HG03460 (cell line): ENCODE results near the gene STXBP6.

Experiments used
- ATAC-seq: cut with Tn5 transposase; IDR thresholded peaks from one replicate; pipeline ENCODE4 v1.9.1; 2021; ENCODE audit not compliant: unreplicated experiment

The STXBP6 gene

DNA sequence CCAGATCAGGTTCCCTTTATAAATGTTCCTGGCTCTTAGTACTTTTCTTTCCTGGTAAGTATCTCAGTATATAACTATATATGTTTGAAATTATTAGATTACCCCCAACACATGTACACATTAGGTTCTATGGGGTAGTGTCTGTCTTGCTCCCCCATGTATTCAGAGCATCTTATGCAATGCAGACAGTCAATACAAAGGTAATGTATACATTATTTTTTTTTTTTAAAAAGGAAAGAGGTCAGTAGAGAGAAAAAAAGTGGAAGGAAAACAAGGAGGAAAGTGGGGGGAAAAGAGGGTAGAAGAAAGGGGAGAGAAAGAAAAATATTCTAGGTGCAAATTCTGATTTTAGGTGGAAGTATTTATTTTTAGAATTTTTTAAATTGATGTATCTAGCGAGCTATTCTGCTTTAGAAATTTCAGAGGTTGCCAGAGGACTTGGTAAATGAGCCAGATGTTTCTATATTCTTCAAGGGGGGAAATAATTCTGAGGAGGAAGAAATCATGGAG lies 157.9 kb downstream of the STXBP6 start:
- no peak for ATAC-seq

DNA sequence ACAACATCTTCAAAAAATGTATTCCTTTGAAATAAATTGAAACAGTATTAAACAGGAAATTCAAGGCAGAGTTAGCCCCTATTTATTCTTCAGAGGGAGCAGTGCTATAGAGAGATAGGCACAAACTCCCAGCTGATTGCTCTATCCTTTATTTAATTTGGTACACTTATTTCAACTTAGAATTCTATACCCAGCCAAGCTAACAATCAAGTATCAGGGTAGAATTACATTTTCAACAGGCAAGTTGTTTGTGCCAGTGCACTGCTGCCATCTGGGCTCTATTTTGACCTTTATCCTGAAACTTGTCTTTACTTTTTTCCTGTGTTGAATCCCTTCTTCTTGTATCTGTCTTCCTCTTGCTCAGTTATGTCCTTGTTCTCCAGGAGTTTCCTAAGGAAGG lies 159.2 kb downstream of the STXBP6 start:
- no peak for ATAC-seq

DNA sequence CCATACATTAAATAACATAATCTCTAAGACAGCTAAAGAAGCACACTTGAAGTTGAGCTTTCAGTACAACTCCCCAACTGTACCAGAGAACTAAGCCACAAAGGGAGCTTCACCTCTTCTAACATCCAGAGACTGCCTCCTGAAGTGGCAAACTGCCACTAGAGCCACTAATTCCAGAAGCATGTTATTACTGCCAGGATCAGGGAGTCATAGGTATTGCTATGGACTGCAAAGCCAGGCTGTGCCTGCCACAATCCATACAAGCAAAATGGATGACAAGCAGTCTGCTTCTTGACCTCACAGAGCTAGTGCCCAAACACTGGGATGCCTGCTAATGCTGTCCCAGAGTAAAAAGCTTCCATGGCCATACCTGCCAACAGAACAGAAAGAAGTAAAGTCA lies 160.1 kb downstream of the STXBP6 start:
- ATAC-seq, result no peak

DNA sequence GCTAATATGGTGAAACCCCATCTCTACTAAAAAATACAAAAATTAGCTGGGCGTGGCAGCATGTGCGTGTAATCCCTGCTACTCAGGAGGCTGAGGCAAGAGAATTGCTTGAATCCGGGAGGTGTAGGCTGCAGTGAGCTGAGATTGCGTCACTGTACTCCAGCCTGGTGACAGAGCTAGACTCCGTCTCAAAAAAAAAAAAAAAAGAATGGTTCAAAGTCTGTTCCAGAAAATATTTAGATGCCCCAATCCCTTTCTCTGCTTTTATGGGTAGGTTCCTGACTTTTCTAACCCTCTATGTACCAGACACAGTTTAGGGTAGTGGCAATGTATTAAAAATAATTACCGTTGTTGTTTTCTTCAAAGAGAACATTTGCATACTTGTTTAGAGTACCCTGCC lies 161.4 kb downstream of the STXBP6 start:
- ATAC-seq, result no peak

DNA sequence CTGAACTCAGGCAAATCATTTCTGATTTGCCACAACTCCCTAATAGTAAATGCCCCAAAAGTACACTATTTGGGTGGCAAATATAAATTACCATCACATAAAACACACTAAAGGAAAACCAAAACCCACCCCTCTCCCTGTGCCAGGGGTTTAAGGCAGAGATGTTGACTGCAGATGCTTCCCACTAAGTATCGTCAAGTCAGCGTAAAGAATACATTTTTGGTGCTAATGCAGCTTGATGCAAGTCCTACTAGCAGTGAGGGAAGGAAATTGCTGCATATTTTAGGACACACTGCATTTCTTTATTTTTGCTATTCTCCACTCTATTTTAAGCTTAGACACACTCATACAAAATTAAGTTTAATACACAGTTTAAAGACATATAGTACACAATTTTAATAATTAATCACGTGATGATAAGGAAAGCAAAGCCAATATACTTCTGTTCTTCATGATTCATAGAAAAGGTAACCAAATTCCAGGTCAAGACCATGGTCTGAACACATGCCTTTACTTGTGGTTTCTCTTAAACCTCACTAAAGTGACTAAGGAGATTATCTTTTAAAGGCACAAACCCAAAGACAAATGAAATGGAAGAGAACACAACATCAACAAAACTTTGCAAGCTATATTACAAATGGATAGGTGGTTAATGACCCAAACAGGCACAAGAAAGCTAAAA lies 162.2 kb downstream of the STXBP6 start:
- ATAC-seq, result no peak

DNA sequence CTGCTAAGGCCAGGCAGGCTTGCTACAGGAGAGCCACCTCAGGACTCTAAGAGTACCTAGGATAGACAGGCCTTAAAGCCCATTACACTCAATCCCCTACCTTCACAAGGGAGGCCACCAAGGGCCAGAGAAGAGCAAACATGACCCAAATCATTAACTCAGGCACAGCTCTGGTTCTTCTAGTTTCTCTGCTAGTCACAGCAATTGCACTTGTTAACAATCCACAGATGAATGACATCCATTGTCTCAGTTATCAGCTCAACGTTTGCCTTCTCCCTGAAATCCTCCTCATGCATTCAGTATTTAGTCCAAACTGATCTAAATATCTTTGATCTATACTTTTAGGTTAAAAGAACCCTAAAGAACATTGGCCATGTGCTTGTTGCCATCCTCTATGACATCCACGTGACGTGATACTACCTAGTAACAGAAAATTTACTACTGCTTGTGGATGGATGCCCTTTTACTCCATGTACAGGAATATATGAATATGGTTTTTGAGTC lies 164.5 kb downstream of the STXBP6 start:
- ATAC-seq, result no peak

DNA sequence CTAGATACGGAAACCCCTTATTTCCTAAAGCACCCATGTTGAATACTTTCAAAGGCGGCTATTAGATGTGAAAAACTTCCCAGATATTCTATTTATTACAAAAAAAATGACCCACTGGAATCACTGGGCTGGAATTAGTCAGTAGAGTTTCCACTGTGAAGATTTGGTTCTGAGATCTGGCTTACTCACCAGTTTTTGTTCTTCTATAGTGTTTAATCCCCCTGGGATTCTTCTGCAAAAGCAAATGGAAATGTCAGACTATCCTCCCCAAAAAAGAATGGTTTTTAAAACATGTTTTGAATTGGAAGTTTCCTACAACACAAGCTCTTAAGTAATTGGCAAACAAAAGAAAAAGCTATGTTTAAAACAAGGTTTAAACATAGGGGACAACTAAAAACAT lies 166.4 kb downstream of the STXBP6 start:
- ATAC-seq, result no peak

DNA sequence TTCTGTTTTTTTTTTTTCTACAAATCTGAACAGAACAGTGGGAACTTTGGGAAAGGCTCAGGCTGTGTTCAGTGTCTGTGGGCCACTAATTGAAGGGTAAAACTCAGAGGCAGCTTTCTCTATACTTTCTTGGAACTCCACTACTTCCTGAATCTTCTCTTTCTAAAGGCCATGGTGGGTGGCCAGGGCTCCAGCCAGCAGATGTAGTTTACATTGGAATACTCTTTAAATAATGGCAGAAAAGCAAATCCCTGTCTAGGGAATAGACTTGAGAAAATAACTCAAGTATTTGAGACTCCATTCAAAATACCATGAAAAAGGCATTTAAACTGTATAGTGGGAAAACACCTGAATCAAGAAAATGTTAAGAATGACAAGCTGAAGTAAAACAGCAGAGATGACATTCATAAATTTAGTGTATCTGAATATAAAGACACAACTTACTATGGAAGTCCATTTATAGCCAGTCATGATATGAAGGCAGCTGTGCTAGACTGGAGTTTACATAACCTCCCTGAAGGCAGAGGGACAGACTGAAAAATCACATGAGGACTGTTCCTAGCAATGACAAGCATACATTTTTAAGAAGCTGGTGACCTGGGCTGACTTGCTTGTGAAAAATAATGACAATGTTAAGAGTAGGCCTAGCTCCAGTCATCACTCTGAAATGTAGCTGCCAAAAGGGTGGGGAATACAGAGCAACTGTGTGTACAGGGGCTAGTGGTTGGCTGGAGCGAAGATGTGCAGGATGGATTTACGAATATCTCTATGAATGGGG lies 168.6 kb downstream of the STXBP6 start:
- no peak for ATAC-seq

DNA sequence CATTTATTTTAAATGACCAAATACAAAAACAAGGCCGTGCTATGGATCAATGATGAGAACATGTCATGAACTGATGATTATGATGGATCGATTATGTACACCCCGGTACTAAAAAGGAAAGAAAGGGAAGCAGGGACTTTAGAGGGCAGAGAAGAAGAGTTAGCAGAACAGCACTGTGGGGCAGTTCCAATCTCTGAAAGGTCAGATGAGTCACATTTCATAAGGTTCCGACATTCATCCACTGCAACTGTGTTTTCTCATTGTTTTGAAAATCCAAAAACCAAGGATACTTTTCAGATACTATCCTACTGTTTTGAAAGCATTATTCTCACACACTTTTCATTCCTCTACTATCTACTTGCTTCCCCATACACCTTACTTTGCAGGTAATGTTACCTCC lies 169.3 kb downstream of the STXBP6 start:
- no peak for ATAC-seq

DNA sequence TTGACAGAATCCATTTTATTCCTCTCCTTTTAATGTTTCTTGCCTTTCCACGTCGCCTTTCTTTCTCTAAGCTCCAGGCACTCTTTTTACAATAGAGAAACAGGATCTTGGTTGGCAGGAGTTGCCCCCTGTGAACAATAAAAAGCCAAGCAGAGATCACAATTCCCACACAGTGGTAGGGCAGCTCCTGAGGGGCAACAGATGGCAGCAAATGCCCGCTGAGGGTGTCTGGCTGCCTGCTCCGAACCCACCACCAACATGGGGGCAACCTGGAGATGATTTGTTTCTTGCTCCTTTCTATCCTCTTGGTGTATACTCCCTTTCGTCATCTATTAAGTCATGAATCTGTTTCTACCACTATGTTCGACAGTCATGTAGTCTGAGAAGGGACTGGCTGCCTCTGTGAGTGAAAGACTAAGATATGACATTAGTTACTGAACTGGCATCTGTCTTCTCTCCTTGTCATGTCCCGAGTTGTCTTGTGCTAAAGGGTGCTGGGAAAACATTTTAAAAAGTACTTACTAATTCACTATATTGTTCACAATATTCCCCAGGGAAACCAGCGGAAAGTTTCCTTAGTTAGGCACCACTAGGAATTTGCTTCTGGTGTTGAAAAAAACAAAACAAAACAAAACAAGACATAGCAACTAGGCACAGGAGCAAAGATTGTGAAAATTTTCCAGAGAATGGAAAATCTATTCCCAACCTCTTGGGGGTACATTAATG lies 170.1 kb downstream of the STXBP6 start:
- ATAC-seq, result no peak

DNA sequence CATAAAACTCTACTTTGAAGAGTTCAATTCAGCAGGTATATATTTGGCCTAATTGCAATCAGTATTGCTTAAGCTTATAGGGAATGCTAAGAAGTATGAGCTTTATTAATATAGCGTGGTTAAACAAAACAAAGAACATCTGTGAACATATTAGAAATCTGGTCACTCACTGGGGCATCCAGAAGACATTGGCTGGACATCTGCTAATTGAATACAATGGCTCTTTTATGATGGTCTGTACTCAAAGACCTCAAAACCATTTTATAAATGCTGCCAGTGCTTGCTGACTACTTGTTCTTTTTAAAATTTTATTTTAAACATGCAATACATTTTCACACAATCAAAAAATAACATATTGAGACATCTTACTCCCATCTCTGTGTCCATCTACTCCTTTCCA lies 173.0 kb downstream of the STXBP6 start:
- ATAC-seq, result no peak

DNA sequence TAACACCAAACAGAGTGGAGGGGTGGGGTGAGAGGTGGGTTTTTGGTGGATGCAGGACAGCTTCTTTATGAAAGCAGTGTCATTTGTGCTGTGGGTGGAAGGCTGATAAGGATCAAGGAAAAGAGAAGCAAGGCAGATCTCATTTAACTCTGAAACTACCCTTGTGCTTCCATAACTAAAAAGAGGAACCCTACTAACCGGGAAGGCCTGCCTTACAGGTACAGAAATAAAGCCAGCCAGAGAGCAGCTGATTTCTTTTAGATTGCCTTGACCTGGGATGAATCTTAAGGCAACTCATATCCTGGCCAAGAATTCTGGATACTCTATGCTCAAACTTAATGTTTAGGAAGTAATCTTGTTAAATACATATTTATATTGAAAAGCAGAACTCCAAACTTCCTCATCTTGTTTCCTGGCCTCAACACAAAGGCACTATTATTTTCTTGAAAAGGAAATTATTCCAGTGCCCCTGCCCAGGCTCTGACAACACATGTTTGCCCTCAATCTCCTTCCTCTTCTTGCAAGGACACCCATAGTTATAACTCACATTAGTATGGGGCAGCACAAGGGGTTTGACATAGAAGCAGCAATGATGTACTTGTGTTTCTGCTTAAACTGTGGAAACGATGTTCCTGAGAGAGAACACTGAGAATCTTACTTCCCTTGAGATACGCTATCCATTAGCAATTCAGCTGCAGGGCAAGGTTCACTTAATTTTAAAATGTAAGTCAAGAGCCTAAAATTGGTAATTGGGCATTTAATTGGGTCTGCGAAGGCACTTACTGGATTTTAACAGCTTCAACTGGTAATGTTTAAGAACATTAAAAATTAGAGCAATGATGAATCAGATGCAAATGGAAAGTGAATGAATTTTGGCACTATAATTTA lies 173.7 kb downstream of the STXBP6 start:
- ATAC-seq, result no peak

DNA sequence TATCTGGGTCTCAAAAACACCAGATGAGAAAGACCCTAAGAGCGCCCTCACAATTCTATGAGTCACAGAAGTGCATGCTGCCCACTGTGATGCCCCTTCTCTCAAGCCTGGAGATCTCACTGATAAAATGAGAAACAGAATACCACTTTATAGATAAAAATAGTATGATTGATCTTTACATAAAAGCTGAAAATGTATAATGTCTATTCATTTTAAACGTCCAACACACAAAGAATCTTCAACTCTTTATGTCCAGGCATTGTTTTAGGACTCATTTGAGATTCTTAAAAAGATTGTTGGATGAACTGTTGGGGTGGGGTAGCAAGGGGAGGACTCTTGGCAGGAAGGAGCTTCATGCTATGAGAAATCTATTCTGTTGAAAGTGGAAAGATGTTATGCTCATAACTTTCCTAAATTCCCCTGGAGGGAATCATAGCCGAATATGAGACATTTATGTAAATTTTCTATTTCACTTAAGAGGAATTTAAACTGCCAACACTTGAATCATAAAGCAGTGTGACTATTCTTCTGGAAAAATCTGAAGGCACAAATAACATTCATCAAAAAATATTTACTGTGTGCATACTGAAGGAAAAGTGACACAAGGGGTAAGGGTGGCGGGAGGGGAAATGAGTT lies 174.6 kb downstream of the STXBP6 start:
- no peak for ATAC-seq

DNA sequence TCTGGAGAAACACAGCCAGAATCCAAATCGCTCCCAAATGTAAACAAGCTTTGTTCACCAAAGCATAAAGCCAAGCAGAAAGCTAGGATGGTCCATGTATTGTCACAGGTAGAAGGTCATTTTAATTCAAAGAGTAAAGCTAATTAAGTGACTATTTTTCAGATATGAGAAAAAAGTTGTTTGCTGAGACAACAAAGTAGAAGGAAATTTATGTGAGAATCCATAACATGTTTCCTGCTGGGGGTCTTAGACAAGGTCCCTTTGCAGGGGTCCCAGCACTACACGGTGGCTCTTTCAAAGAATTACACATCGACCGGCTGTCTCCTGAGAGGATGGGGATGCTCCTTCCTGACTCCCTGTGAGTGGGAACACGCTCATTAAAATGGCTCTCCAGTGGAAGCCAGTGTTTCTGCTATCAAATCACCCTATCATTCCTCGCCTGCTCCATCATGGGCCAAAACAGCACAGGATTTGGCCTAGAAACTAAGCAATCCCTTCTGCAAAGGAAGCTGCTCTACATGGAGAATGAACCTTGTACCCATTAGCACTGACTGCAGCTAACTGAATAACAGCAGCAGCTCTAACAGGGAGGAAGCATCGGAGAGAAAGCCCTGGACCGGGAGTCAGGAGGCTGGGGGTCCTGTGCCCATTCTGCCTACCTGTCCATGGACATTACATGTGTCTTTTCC lies 175.3 kb downstream of the STXBP6 start:
- no peak for ATAC-seq

DNA sequence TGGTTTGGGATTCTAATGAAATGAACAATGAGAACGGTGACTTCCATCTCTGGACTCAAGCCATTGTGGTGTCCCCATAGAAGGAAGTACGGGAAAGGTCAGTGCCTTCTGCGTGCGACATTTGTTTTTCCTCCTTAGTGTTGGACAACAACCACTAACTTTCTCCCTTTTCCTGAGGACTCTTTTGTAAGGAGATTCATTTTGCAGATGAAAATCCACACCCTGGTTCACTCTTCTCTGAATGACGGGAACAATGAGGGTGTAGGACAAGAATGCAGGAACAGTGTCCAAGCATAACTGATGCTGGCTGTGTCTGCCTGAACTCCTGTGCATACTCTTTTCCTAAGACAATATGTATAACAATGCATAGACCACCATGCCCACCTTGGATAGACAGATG lies 176.4 kb downstream of the STXBP6 start:
- no peak for ATAC-seq

DNA sequence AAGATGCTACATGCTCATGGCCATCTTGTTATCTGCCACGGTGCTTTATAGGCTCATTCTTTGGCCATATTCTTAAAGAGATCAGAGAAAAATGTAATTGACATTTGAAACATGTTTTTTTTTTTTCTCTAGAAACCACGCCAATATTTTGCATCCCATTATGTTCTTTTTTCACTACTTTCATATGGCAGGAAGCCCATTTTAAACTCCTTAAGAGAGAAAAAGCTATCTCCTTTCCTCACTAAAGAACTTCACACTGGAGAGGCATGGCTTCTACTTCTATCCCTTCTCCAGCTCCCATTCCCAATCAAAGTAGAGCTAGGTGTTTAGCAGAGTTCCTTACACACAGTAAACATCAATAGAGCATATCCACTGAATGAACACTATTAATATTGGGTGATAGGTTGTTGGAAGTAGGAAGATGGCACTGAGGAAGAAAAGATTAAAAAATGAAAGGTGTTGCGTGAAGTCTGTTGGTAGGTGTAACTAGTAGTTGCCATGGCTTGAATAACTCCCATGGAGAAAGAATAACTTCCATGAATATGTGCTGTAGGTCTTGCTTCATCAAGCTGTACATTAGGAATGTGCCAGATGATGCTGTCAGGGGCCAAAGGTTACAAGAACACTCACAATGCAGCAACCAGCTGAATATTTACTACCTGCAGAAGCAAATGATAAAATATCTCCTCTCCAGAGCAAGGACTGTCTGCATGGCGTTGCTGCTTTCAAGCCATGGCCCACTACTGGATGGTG lies 178.8 kb downstream of the STXBP6 start:
- ATAC-seq, result no peak

DNA sequence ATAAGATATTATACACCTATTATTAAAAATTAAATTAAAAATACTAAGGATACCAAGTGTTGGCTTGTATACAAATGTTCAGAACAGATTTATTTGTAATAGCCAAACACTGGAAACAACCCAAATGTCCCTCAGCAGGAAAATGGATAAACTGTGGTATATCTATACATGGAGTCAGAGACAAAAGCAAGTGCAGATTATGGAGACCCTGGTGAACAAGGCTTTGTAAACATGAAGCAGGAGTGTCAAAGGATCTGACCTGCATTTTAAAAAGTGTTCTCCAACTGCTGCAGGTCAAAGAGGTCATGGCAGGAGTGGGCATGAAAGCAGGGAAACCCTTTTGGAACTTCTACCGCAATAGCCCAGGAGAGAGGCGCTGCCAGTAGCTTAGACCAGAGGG lies 181.6 kb downstream of the STXBP6 start:
- no peak for ATAC-seq

DNA sequence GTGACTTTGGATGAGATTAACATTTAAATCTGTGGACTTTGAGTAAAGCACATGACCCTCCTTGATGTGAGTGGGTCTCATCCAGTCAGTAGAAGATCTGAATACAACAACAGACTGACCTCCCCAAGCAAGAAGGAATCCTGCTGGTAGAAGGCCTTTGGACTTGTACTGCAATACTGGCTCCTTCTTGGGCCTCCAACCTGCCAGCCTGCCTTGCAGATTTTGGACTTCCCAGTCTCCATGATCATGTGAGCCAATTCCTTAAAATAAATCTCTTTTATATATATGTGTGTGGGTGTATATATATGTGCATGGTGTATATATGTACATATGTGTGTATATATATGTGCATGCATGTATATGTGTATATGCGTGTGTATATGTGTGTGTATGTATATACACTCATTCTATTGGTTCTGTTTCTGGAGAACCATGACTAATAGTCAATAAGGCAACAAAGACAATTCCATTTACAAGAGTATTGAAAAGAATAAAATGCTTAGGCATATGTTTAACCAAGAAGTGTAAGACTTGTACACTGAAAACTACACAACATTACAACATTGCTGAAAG lies 183.8 kb downstream of the STXBP6 start:
- no peak for ATAC-seq
